Measurements from ENCODE around the gene PDE6B. TPM values are rescaled to one million over a fixed set of nuclear protein-coding genes. Genes with fewer than 3 reads are reported as not detected.

Gene PDE6B
- polyA plus RNA-seq, 1 donor (not counting 4 experiments of a cell fraction or from before 2014, with no cell fraction given), result not detected

- Histone ChIP-seq H3K27me3 (ENCODE audit: control insufficient read depth, extremely low read depth, insufficient read depth, low read length) (peaks cover 15% of the 10 kb centered on the region), H2AFZ (ENCODE audit: control insufficient read depth, low read length) (no peak overlapping the region), H3K36me3 (ENCODE audit: control insufficient read depth in 2 of 2, extremely low read depth in 1 of 2, insufficient read depth in 2 of 2, low read length in 2 of 2) (no peaks in the 10 kb centered on the region), H3K9me1 (ENCODE audit: control insufficient read depth, extremely low read depth, insufficient read depth, low read length) (no peaks in the 10 kb centered on the region), H3K9ac (ENCODE audit: control insufficient read depth, extremely low read depth, insufficient read depth, low read length) (no peak overlapping the region), H3K4me1 (ENCODE audit: control insufficient read depth, extremely low read depth, insufficient read depth, low read length) (no peaks in the 10 kb centered on the region), H3K79me2 (ENCODE audit: control insufficient read depth, insufficient read depth, low read length) (no peaks in the 10 kb centered on the region), H3K4me3 (ENCODE audit: control insufficient read depth in 2 of 3, extremely low read depth in 1 of 3, insufficient read depth in 2 of 3, low read depth in 1 of 3, low read length in 3 of 3) (no peak overlapping the region), H3K9me3 (ENCODE audit: control insufficient read depth, low read depth, low read length) (peaks cover 13% of the 10 kb centered on the region), H3K4me2 (ENCODE audit: control insufficient read depth, extremely low read depth, insufficient read depth, low read depth, low read length) (no peak overlapping the region), H3K27ac (ENCODE audit: control insufficient read depth, insufficient read depth, low read length) (no peak overlapping the region), H4K20me1 (ENCODE audit: control insufficient read depth, extremely low read depth, insufficient read depth, low read length) (no peaks in the 10 kb centered on the region)
- TF ChIP-seq EZH2 (IDR thresholded peaks at IDR 0.05; ENCODE audit: low read length) (no peak), CTCF (optimal IDR thresholded peaks at IDR 0.05 in 1 of 3, IDR thresholded peaks at IDR 0.05 in 1 of 3, conservative IDR thresholded peaks at IDR 0.05 in 1 of 3; ENCODE audit: extremely low read depth in 1 of 3, insufficient read depth in 2 of 3, low read length in 3 of 3) (no peak)
- dilution Hi-C loops (cut with MboI; ENCODE audit: extremely low pct_ligation_motif_present, low sequenced_read_pairs), result no loop called here
- FAIRE-seq (no peak), DNase-seq (ENCODE audit: low read depth, low spot score) (no peak)
Observed at GRCh38 chr4:635851-636627, 10.7 kb downstream of the PDE6B start.

GRCh38 chr4:636628-637159 is 11.3 kb downstream of the PDE6B start:
- TF ChIP-seq CTCF (optimal IDR thresholded peaks at IDR 0.05 in 1 of 3, IDR thresholded peaks at IDR 0.05 in 1 of 3, conservative IDR thresholded peaks at IDR 0.05 in 1 of 3; ENCODE audit: extremely low read depth in 1 of 3, insufficient read depth in 2 of 3, low read length in 3 of 3) (no peak), EZH2 (IDR thresholded peaks at IDR 0.05; ENCODE audit: low read length) (no peak)
- no peak for FAIRE-seq

More at GRCh38 chr4:636628-637159, 11.3 kb downstream of the PDE6B start:
- Histone ChIP-seq H3K27ac (ENCODE audit: control insufficient read depth, insufficient read depth, low read length) (no peak overlapping the region), H3K9me3 (ENCODE audit: control insufficient read depth, low read depth, low read length) (peaks cover 9% of the 10 kb centered on the region), H3K4me2 (ENCODE audit: control insufficient read depth, extremely low read depth, insufficient read depth, low read depth, low read length) (no peak overlapping the region), H3K9me1 (ENCODE audit: control insufficient read depth, extremely low read depth, insufficient read depth, low read length) (no peaks in the 10 kb centered on the region), H3K79me2 (ENCODE audit: control insufficient read depth, insufficient read depth, low read length) (no peaks in the 10 kb centered on the region), H3K27me3 (ENCODE audit: control insufficient read depth, extremely low read depth, insufficient read depth, low read length) (peaks cover 15% of the 10 kb centered on the region), H4K20me1 (ENCODE audit: control insufficient read depth, extremely low read depth, insufficient read depth, low read length) (no peaks in the 10 kb centered on the region), H3K36me3 (ENCODE audit: control insufficient read depth in 2 of 2, extremely low read depth in 1 of 2, insufficient read depth in 2 of 2, low read length in 2 of 2) (no peaks in the 10 kb centered on the region), H3K9ac (ENCODE audit: control insufficient read depth, extremely low read depth, insufficient read depth, low read length) (no peak overlapping the region), H3K4me1 (ENCODE audit: control insufficient read depth, extremely low read depth, insufficient read depth, low read length) (no peaks in the 10 kb centered on the region), H2AFZ (ENCODE audit: control insufficient read depth, low read length) (no peak overlapping the region), H3K4me3 (ENCODE audit: control insufficient read depth in 2 of 3, extremely low read depth in 1 of 3, insufficient read depth in 2 of 3, low read depth in 1 of 3, low read length in 3 of 3) (no peak overlapping the region)
- dilution Hi-C loops (cut with MboI; ENCODE audit: extremely low pct_ligation_motif_present, low sequenced_read_pairs), result no loop called here
- DNase-seq (ENCODE audit: low read depth, low spot score), result no peak

Data from keratinocyte (primary cell).